ENCODE data around the gene PI4K2B.
"Not testable (repeated sequence)": the region's sequence is repeated elsewhere in the genome, so short reads cannot be mapped to it uniquely, and the experiment has no call there.

The PI4K2B gene

GRCh38 chr4:25242195-25242594, 8.4 kb downstream of the PI4K2B start:
- not testable (repeated sequence) for DNase-seq (ENCODE audit: low spot score)

- DNase-seq (ENCODE audit: low spot score), result no peak
Observed at GRCh38 chr4:25245181-25245580, 11.3 kb downstream of the PI4K2B start.

- DNase-seq (ENCODE audit: low spot score), result no peak
Observed at GRCh38 chr4:25246680-25247611, 13.1 kb downstream of the PI4K2B start.

- not testable (repeated sequence) for DNase-seq (ENCODE audit: low spot score)
Observed at GRCh38 chr4:25248875-25249274, 15.0 kb downstream of the PI4K2B start.

GRCh38 chr4:25249494-25249893, 15.7 kb downstream of the PI4K2B start:
- DNase-seq (ENCODE audit: low spot score), result not testable (repeated sequence)

GRCh38 chr4:25252230-25253070, 18.6 kb downstream of the PI4K2B start:
- no peak for DNase-seq (ENCODE audit: low spot score)

GRCh38 chr4:25253071-25253445, 19.2 kb downstream of the PI4K2B start:
- no peak for DNase-seq (ENCODE audit: low spot score)

GRCh38 chr4:25253786-25254185, 20.0 kb downstream of the PI4K2B start:
- DNase-seq (ENCODE audit: low spot score), result not testable (repeated sequence)

GRCh38 chr4:25258980-25259578, 25.2 kb downstream of the PI4K2B start:
- no peak for DNase-seq (ENCODE audit: low spot score)

- DNase-seq (ENCODE audit: low spot score), result no peak
Observed at GRCh38 chr4:25271866-25272265, 38.0 kb downstream of the PI4K2B start.

GRCh38 chr4:25280210-25280609, 46.4 kb downstream of the PI4K2B start:
- DNase-seq (ENCODE audit: low spot score), result no peak

- no peak for DNase-seq (ENCODE audit: low spot score)
Observed at GRCh38 chr4:25283948-25284347, 50.1 kb downstream of the PI4K2B start.

GRCh38 chr4:25284466-25284865, 50.6 kb downstream of the PI4K2B start:
- DNase-seq (ENCODE audit: low spot score), result no peak

- DNase-seq (ENCODE audit: low spot score), result no peak
Observed at GRCh38 chr4:25290490-25291067, 56.7 kb downstream of the PI4K2B start.

- no peak for DNase-seq (ENCODE audit: low spot score)
Observed at GRCh38 chr4:25291158-25291733, 57.4 kb downstream of the PI4K2B start.

- DNase-seq (ENCODE audit: low spot score), result no peak
Observed at GRCh38 chr4:25297528-25298242, 63.9 kb downstream of the PI4K2B start.

GRCh38 chr4:25299476-25300203, 65.8 kb downstream of the PI4K2B start:
- DNase-seq (ENCODE audit: low spot score), result no peak

GRCh38 chr4:25301471-25301870, 67.6 kb downstream of the PI4K2B start:
- no peak for DNase-seq (ENCODE audit: low spot score)

GRCh38 chr4:25302626-25303025, 68.8 kb downstream of the PI4K2B start:
- DNase-seq (ENCODE audit: low spot score), result no peak

- no peak for DNase-seq (ENCODE audit: low spot score)
Observed at GRCh38 chr4:25303578-25303977, 69.7 kb downstream of the PI4K2B start.

All from pons (tissue), 1 donor.